ENCODE data around the gene LKAAEAR1.

GRCh38 chr20:64047968-64048401 lies 36.2 kb downstream of the LKAAEAR1 start:
- TF ChIP-seq POLR2AphosphoS5 (IDR thresholded peaks at IDR 0.05; ENCODE audit: low read depth, low read length) (no peak), SIN3A (IDR thresholded peaks at IDR 0.05; ENCODE audit: borderline replicate concordance, insufficient read depth, low read length) (no peak)

All from PFSK-1 (cell line).